Prostate gland (tissue), 2 donors: Measurements from ENCODE around the gene RPL27A.

Experiments used
- POLR2A ChIP-seq: fragments of 450-650 bp; IDR thresholded peaks from one replicate; pipeline ENCODE4 v1.6.1; 2016; ENCODE audit warnings: antibody characterized with exemption, mild to moderate bottlenecking
- POLR2AphosphoS5 ChIP-seq: sonication (generic); formaldehyde crosslinking; IDR thresholded peaks from one replicate; pipeline ENCODE4 v1.6.1; 2017; ENCODE audit warnings: antibody characterized with exemption
- TF ChIP-seq, protein P1 (sequence below), 4 experiments: fragments of 200-600 bp in 2 of 4; fragments of 450-650 bp in 2 of 4; sonication (generic) in 2 of 4; IDR thresholded peaks; 1 replicate in 3 of 4; 2 replicates in 1 of 4; pipeline ENCODE4 v1.5.1; 2016 to 2019; ENCODE audit warnings: antibody characterized with exemption in 4 of 4, mild to moderate bottlenecking in 2 of 4, moderate library complexity in 2 of 4

DNA sequence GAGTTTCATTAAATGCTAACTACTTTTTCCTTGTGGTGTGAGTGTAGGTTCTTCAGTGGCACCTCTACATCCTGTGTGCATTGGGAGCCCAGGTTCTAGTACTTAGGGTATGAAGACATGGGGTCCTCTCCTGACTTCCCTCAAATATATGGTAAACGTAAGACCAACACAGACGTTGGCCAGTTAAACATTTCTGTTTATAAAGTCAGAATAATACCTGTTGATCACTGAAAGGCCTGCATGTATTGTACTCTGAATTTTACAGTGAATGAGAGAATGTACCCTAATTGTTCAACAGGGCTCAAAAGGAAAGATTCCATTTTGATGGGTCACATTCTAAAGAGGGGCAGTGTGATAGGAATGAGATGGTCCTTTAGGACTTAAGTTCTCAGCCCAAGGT, 3.2 kb downstream of the RPL27A start:
- TF ChIP-seq, protein P1, sequence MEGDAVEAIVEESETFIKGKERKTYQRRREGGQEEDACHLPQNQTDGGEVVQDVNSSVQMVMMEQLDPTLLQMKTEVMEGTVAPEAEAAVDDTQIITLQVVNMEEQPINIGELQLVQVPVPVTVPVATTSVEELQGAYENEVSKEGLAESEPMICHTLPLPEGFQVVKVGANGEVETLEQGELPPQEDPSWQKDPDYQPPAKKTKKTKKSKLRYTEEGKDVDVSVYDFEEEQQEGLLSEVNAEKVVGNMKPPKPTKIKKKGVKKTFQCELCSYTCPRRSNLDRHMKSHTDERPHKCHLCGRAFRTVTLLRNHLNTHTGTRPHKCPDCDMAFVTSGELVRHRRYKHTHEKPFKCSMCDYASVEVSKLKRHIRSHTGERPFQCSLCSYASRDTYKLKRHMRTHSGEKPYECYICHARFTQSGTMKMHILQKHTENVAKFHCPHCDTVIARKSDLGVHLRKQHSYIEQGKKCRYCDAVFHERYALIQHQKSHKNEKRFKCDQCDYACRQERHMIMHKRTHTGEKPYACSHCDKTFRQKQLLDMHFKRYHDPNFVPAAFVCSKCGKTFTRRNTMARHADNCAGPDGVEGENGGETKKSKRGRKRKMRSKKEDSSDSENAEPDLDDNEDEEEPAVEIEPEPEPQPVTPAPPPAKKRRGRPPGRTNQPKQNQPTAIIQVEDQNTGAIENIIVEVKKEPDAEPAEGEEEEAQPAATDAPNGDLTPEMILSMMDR (IDR thresholded peaks at IDR 0.05) = no peak
- TF ChIP-seq POLR2AphosphoS5 (no peak), POLR2A (no peak)
